Lung (tissue), 12 donors: Measurements from ENCODE around the gene FAM3A. TPM values are rescaled to one million over a fixed set of nuclear protein-coding genes. Genes with fewer than 3 reads are reported as not detected.

Experiments used
- ATAC-seq: fragments of 200-7000 bp; cut with Tn5 transposase; one replicate; pipeline ENCODE4 v1.9.1; 2020; ENCODE audit warnings: moderate number of reproducible peaks; ENCODE audit not compliant: insufficient read depth, low FRiP score
- DNase-seq, 3 donors: peaks; one replicate each; pipeline ENCODE4 v3.0.0-alpha.2; 2013 to 2017
- H3K27ac ChIP-seq, 2 donors: one replicate each; pipeline ENCODE4 v1.5.1; 2013; ENCODE audit warnings: mild to moderate bottlenecking in 2 of 2, moderate library complexity in 2 of 2, control low read depth in 1 of 2, inconsistent platforms in 1 of 2, low read depth in 1 of 2, low read length in 1 of 2
- H3K27me3 ChIP-seq, 3 donors: one replicate each; pipeline ENCODE4 v1.5.1; 2013; ENCODE audit warnings: low read length in 2 of 3; ENCODE audit not compliant: control insufficient read depth in 3 of 3, insufficient read depth in 3 of 3
- H3K36me3 ChIP-seq, 4 donors: one replicate each; pipeline ENCODE4 v1.5.1; 2013; ENCODE audit warnings: low read length in 4 of 4, mild to moderate bottlenecking in 1 of 4, moderate library complexity in 1 of 4; ENCODE audit not compliant: control insufficient read depth in 4 of 4, insufficient read depth in 4 of 4
- H3K4me1 ChIP-seq, 5 donors: one replicate each; pipeline ENCODE4 v1.5.1; 2013; ENCODE audit warnings: low read length in 5 of 5, mild to moderate bottlenecking in 2 of 5, moderate library complexity in 1 of 5; ENCODE audit not compliant: control insufficient read depth in 5 of 5, insufficient read depth in 5 of 5
- H3K4me3 ChIP-seq: one replicate; pipeline ENCODE4 v1.5.1; 2013; ENCODE audit warnings: mild to moderate bottlenecking, control low read depth, moderate library complexity
- H3K9ac ChIP-seq, 2 donors: one replicate each; pipeline ENCODE4 v1.5.1; 2013; ENCODE audit warnings: low read length in 2 of 2, control low read depth in 1 of 2; ENCODE audit not compliant: insufficient read depth in 1 of 2
- H3K9me3 ChIP-seq, 4 donors: one replicate each; pipeline ENCODE4 v1.5.1; 2013; ENCODE audit warnings: low read length in 3 of 4, mild to moderate bottlenecking in 1 of 4, moderate library complexity in 1 of 4; ENCODE audit not compliant: control insufficient read depth in 4 of 4, insufficient read depth in 3 of 4
- CTCF ChIP-seq: IDR thresholded peaks from 2 replicates; pipeline ENCODE4 v1.5.1; 2012; ENCODE audit warnings: mild to moderate bottlenecking; ENCODE audit errors: control extremely low read depth, extremely low read depth
- WGBS, 2 donors: extraction: QIAGEN DNeasy Blood & Tissue Kit; methylation state at CpG; one replicate each; pipeline ENCODE4 v1.1.7; 2013; 5-methylcytosine and 5-hydroxymethylcytosine counted together
- polyA plus RNA-seq, 2 donors: library from polyadenylated mRNA; stranded (reverse); fragments of 200-250 nt; gene quantifications; one replicate each; pipeline ENCODE4 v1.2.1, GENCODE V29; 2013
- total RNA-seq, 2 donors: library from RNA; depleted of rRNA in 1 of 2; stranded (reverse); fragments of >200 nt in 1 of 2; gene quantifications; one replicate each; pipeline ENCODE4 v1.2.1, GENCODE V29; 2014 to 2021
- donor health status: control.
- donor health status: control.
- donor health status: Bipolar disorder and iron deficiency.
- donor health status: healthy.
- donor health status: DM: yes; HTN: yes; CAD: no.

Gene FAM3A
- total and polyA plus RNA-seq, 4 donors, result 21.5 to 61.2 (median 46.2) TPM

- DNase-seq (no peak), ATAC-seq (no peak)
- Histone ChIP-seq H3K4me1 (no peaks in the 10 kb centered on the region), H3K4me3 (peak overlapping the region; percentile 17), H3K9ac (peak overlapping the region in 1 of 2 donors; percentile 5), H3K27ac (no peak overlapping the region), H3K9me3 (peaks cover 0 to 2% (median 0%) of the 10 kb centered on the region in 4 donors), H3K36me3 (no peaks in the 10 kb centered on the region), H3K27me3 (no peaks in the 10 kb centered on the region)
- no peak for TF ChIP-seq CTCF
- WGBS, 2 donors, result 70 to 72% methylated on average over 15 to 24 of the region's 24 CpGs
Observed at GRCh38 chrX:154477891-154478477, 38.0 kb downstream of the FAM3A start.

GRCh38 chrX:154476821-154477220, 39.2 kb downstream of the FAM3A start:
- Histone ChIP-seq H3K9me3 (peaks cover 0 to 2% (median 0%) of the 10 kb centered on the region in 4 donors), H3K4me3 (no peak overlapping the region), H3K9ac (no peak overlapping the region), H3K27me3 (no peaks in the 10 kb centered on the region), H3K36me3 (peaks cover 0 to 5% (median 1%) of the 10 kb centered on the region in 4 donors), H3K4me1 (no peaks in the 10 kb centered on the region), H3K27ac (no peak overlapping the region)
- TF ChIP-seq CTCF, result no peak
- no peak for ATAC-seq
- WGBS, 2 donors, result 90 to 91% methylated on average over 8 of the region's 8 CpGs
- DNase-seq, result no peak

- no peaks in the 10 kb centered on the region for H3K4me1 ChIP-seq
- H3K36me3 ChIP-seq, result peaks cover 2 to 20% (median 6%) of the 10 kb centered on the region in 4 donors
- H3K27me3 ChIP-seq, result no peaks in the 10 kb centered on the region
- no peak overlapping the region for H3K27ac ChIP-seq
- WGBS, 2 donors, result 74 to 89% methylated on average over 5 to 7 of the region's 7 CpGs
- no peak overlapping the region for H3K9ac ChIP-seq
- peaks cover 0 to 2% (median 0%) of the 10 kb centered on the region in 4 donors for H3K9me3 ChIP-seq
- no peak for TF ChIP-seq CTCF
- H3K4me3 ChIP-seq, result no peak overlapping the region
- DNase-seq (no peak), ATAC-seq (no peak)
Observed at GRCh38 chrX:154473683-154474082, 42.3 kb downstream of the FAM3A start.
